C4-2B (cell line): ENCODE results near the gene PCDHA12.

Source experiments
- H3K27ac ChIP-seq: fragments of 450-650 bp; 2 replicates; pipeline ENCODE4 v1.5.1; 2017
- ZFX ChIP-seq: fragments of 450-650 bp; IDR thresholded peaks from 2 replicates; pipeline ENCODE4 v1.6.1; 2017
- TF ChIP-seq, protein P1 (sequence below): fragments of 450-650 bp; conservative IDR thresholded peaks from 2 replicates; pipeline ENCODE4 v1.5.1; 2017; ENCODE audit warnings: mild to moderate bottlenecking

PCDHA12 gene

DNA sequence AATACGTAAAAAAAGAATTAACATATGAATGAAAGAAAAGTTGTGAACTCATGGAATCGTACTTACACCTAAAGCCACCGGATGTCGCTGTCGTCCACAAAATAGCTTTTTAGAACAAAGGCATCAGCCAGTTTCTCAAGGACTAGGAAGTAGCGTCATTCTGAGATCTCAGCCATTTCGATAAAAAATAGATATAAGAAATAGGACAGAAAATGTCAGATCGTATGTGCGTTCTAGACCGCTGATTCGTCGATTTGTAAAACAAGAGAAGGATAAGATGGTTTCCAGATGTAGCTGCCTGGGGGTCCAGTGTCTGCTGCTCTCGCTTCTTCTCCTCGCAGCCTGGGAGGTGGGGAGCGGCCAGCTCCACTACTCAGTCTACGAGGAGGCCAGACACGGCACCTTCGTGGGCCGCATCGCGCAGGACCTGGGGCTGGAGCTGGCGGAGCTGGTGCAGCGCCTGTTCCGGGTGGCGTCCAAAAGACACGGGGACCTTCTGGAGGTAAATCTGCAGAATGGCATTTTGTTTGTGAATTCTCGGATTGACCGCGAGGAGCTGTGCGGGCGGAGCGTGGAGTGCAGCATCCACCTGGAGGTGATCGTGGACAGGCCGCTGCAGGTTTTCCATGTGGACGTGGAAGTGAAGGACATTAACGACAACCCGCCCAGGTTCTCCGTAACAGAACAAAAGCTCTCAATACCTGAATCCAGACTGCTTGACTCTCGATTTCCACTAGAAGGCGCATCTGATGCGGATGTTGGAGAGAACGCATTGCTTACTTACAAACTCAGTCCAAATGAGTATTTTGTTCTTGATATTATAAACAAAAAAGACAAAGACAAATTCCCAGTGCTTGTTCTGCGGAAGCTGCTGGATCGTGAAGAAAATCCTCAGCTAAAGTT, 19.1 kb upstream of the PCDHA12 start, which contains the start of gene PCDHA10:
PCDHA10 (plus strand) TSS at position 126 of the 903 bp plus-strand sequence; CDS start at position 278, 152 bp downstream.
- TF ChIP-seq, protein P1, sequence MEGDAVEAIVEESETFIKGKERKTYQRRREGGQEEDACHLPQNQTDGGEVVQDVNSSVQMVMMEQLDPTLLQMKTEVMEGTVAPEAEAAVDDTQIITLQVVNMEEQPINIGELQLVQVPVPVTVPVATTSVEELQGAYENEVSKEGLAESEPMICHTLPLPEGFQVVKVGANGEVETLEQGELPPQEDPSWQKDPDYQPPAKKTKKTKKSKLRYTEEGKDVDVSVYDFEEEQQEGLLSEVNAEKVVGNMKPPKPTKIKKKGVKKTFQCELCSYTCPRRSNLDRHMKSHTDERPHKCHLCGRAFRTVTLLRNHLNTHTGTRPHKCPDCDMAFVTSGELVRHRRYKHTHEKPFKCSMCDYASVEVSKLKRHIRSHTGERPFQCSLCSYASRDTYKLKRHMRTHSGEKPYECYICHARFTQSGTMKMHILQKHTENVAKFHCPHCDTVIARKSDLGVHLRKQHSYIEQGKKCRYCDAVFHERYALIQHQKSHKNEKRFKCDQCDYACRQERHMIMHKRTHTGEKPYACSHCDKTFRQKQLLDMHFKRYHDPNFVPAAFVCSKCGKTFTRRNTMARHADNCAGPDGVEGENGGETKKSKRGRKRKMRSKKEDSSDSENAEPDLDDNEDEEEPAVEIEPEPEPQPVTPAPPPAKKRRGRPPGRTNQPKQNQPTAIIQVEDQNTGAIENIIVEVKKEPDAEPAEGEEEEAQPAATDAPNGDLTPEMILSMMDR: peak; percentile 56
- TF ChIP-seq ZFX: no peak
- H3K27ac ChIP-seq: no peak within 1 kb of the TSS

DNA sequence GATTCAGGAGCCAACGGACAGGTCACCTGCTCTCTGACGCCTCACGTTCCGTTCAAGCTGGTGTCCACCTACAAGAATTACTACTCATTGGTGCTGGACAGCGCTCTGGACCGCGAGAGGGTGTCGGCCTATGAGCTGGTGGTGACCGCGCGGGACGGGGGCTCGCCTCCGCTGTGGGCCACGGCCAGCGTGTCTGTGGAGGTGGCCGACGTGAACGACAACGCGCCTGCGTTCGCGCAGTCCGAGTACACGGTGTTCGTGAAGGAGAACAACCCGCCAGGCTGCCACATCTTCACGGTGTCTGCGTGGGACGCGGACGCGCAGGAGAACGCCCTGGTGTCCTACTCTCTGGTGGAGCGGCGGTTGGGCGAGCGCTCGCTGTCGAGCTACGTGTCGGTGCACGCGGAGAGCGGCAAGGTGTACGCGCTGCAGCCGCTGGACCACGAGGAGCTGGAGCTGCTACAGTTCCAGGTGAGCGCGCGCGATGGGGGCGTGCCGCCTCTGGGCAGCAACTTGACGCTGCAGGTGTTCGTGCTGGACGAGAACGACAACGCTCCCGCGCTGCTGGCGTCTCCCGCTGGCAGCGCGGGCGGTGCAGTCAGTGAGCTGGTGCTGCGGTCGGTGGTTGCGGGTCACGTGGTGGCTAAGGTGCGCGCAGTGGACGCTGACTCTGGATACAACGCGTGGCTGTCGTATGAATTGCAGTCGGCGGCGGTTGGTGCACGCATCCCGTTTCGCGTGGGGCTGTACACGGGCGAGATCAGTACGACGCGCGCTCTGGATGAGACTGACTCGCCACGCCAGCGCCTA, 17.7 kb upstream of the PCDHA12 start:
- TF ChIP-seq, protein P1: no peak
- TF ChIP-seq ZFX: no peak
- H3K27ac ChIP-seq: no peak overlapping the region

DNA sequence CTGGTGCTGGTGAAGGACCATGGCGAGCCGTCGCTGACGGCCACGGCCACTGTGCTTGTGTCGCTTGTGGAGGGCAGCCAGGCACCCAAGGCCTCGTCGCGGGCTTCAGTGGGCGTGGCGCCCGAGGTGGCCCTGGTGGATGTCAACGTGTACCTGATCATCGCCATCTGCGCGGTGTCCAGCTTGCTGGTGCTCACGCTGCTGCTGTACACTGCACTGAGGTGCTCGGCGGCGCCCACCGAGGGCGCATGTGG, 17.2 kb upstream of the PCDHA12 start:
- TF ChIP-seq ZFX: no peak
- H3K27ac ChIP-seq: no peak overlapping the region

DNA sequence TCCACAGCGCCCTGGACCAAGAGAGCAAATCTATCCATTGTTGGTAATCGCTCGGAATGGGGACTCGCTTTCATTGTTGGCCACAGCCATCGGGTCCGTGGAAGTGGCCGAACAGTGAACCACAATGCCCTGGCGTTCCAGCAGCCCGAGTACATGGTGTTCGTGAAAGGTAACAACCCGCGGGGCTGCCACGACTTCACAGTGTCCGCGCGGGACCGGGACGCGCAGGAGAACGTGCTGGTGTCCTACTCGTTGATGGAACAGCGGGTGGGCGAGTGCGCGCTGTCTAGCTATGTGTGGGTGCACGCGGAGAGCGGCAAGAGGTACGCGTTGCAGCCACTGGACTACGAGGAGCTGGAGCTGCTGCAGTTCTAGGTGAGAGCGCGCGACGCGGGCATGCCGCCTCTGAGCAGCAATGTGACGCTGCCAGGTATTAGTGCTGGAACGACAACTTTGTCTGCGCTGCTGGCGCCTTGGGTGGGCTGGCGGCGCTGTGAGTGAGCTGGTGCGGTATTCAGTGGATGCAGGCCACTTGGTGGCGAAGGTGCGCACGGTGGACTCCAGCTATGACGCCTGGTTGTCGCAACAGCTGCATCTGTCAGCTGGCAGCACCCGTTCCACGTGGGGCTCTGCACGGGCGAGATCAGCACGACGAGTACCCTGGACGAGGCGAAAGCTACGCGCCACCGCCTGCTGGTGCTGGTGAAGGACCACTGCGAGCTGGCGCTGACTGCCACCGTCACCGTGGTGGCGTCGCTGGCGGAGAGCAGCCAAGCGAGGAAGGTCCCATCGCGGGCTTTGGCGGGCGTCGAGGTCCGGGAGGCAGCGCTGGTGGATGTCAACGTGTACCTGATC, 12.4 kb upstream of the PCDHA12 start:
- TF ChIP-seq, protein P1: no peak
- TF ChIP-seq ZFX: no peak
- H3K27ac ChIP-seq: no peak overlapping the region

DNA sequence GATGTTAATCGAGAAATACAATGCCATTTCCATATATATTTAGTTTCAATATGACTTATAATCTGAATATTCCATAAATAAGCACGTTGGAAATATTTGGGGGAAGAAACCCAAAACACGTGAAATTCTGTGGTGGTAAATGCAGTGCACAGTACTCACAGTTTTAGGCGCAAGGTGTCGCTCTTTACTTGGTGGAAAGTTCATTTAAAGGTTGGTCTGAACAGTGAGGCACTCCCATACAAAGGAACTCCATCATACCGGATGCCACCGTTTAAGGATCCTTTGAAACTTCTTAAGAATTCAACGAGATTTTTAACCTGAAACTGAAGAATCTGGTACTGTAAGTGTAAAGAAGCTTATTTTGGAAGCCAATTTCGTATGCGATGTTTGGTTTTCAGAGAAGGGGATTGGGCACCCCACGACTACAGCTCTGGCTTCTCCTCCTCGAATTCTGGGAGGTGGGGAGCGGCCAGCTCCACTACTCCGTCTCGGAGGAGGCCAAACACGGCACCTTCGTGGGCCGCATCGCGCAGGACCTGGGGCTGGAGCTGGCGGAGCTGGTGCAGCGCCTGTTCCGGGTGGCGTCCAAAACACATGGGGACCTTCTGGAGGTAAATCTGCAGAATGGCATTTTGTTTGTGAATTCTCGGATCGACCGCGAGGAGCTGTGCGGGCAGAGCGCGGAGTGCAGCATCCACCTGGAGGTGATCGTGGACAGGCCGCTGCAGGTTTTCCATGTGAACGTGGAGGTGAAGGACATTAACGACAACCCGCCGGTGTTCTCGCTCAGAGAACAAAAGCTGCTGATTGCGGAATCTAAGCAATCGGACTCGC, 6.2 kb upstream of the PCDHA12 start, which contains the start of gene PCDHA11:
PCDHA11 (plus strand) TSS at position 237 of the 834 bp plus-strand sequence; CDS start at position 384, 147 bp downstream.
- TF ChIP-seq ZFX: no peak
- TF ChIP-seq, protein P1: peak; percentile 73
- no peak within 1 kb of the TSS for H3K27ac ChIP-seq

DNA sequence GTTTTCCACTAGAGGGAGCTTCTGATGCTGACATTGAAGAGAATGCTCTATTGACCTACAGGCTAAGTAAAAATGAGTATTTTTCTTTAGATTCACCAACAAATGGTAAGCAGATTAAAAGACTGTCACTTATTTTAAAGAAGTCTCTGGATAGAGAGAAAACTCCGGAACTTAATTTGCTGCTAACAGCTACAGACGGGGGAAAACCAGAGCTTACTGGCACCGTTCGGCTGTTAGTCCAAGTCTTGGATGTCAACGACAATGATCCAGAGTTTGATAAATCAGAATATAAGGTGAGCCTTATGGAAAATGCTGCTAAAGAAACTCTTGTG, 5.6 kb upstream of the PCDHA12 start:
- TF ChIP-seq ZFX: no peak
- TF ChIP-seq, protein P1: peak; percentile 33
- no peak overlapping the region for H3K27ac ChIP-seq
